ELF-1 (cell line): ENCODE data around the gene TAS1R1.

ENCODE experiments used
- DNase-seq: peaks from one replicate; pipeline ENCODE4 v3.0.0-alpha.2; 2016; ENCODE audit warnings: low read depth, low spot score

The TAS1R1 gene

GRCh38 chr1:6602669-6603237 is 47.6 kb downstream of the TAS1R1 start, which contains the start of gene KLHL21:
TSS of gene KLHL21 (minus strand) at chr1:6602869. CDS start at chr1:6602817, 52 bp downstream.
- DNase-seq: peak; percentile 78

- DNase-seq: peak; percentile 79
These were observed 48.3 kb downstream of the TAS1R1 start for GRCh38 chr1:6603238-6603914.

- DNase-seq: peak; percentile 90
These were observed 48.9 kb downstream of the TAS1R1 start for GRCh38 chr1:6603915-6604558.

GRCh38 chr1:6612641-6613360 is 57.7 kb downstream of the TAS1R1 start:
- DNase-seq: peak; percentile 65

- DNase-seq: peak; percentile 99
These were observed 58.4 kb downstream of the TAS1R1 start, which contains the start of gene PHF13 for GRCh38 chr1:6613361-6614018. TSS of gene PHF13 (plus strand) at chr1:6613731. CDS start at chr1:6614067, 336 bp downstream.

GRCh38 chr1:6614019-6614928 is 59.2 kb downstream of the TAS1R1 start:
- DNase-seq: no peak

GRCh38 chr1:6614929-6615785 is 60.0 kb downstream of the TAS1R1 start:
- DNase-seq: no peak

- DNase-seq: no peak
These were observed 63.9 kb downstream of the TAS1R1 start for GRCh38 chr1:6619045-6619444.

GRCh38 chr1:6621429-6622391 is 66.6 kb downstream of the TAS1R1 start:
- DNase-seq: no peak

- no peak for DNase-seq
These were observed 67.5 kb downstream of the TAS1R1 start for GRCh38 chr1:6622396-6623152.

- no peak for DNase-seq
These were observed 68.3 kb downstream of the TAS1R1 start for GRCh38 chr1:6623269-6623965.

- DNase-seq: peak; percentile 90
These were observed 69.8 kb downstream of the TAS1R1 start, which contains the start of gene THAP3 for GRCh38 chr1:6624710-6625583. TSS of gene THAP3 (plus strand) at chr1:6624868. CDS start at chr1:6625219, 351 bp downstream.

GRCh38 chr1:6625584-6626149 is 70.6 kb downstream of the TAS1R1 start:
- no peak for DNase-seq

GRCh38 chr1:6627031-6627430 is 71.9 kb downstream of the TAS1R1 start:
- no peak for DNase-seq

GRCh38 chr1:6627841-6628545 is 72.9 kb downstream of the TAS1R1 start:
- no peak for DNase-seq
